Stimulated activated CD4-positive, alpha-beta T cell treated with anti-CD3 and anti-CD28 coated beads, Interleukin-4, amount 100 ng/mL, for 4 hours (primary cell): ENCODE results near the gene TMEM86B.
"Not testable (repeated sequence)": the region's sequence is repeated elsewhere in the genome, so short reads cannot be mapped to it uniquely, and the experiment has no call there.

Source experiments
- DNase-seq, 2 experiments: peaks; one replicate each; pipeline ENCODE4 v3.0.0-alpha.2; 2020

TMEM86B gene

DNA sequence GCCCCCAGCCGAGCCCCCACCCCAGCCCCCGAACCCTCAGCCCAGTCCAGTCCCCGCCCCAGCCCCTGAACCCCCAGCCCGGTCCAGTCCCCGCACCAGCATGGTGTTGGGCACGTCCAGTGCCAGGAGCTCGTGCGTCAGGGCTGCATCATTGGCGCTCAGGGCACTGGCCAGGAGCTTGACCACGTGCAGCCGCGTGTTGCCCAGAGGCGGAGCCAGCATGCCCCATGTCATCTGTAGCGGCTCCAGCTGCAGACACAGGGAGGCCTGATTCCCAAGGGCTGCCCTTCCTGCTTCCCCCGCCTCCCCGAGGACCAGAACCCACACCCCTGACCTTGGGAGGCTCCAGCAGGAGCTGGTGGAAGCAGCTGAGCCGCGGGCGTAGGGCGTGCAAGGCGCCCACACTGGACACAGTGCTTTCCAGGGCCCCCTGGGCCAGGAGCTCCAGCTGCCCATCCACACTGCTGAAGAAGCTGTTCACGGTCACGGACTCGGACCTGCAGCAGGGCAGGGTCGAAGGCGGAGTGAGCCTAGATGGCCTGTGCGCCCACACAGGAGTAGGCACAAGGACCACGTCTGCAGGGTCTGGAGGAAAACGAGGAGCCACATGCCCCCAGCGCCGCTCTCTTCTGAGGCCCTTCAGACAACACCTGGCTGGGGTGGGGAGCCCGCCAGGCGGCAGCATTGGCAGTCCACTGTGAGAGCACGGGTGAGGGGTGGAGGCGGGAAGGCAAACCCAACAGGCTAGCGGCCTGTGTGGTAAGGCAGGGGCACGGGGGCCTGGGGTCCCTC lies 12.8 kb upstream of the TMEM86B start:
- DNase-seq, result no peak

DNA sequence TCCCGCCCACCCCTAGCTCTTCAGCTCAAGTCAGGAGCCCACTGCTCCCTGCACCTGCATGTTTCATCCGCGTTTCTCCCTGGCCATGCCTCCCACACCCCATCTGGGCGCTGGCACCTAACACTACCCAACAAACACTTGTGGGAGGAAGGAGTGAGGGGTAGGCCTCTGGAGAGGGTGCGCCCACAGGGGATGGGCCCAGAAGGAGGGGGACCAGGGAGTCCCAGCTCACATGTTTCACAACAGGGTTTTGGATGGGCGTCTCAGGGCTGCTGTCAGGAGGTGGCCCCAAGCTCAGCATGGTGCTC lies 12.1 kb upstream of the TMEM86B start:
- no peak for DNase-seq

DNA sequence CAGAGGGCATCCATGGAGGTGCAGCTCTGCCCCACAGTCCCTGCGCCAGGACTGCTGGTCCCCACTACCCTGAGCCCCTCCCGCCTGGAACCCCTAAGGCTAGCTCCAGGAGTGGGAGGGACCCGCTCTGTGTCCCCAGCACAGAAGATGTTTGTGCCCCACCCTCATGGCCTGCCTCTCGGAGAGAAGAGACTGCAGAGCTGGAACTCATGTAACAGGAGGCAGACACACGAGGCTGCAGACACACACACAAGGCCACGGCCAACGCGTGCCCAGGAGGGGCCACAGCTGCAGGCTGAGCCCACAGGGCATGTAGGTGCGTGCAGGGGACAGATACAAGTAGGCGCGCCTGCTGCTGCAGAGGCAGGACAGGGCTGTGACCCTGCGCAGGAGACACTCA lies 10.4 kb upstream of the TMEM86B start:
- DNase-seq, result no peak

DNA sequence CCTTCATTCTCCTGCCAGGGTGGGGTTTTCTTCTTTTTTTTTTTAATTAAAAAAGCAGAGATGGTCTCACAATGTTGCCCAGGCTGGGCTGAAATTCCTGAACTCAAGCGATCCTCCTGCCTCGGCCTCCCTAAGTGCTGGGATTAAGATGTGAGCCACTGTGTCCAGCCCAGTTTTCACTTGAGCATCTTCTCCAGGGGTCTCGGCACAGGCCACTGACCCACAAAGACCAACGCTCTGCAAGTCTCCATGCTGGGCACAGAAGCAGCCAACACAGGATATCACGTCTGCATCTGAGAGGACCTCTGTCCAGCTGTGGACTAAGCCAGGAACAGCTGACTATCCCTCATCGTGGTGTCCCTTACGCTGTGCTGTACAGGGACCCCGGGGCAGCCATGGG lies 9.5 kb upstream of the TMEM86B start:
- DNase-seq, result no peak

DNA sequence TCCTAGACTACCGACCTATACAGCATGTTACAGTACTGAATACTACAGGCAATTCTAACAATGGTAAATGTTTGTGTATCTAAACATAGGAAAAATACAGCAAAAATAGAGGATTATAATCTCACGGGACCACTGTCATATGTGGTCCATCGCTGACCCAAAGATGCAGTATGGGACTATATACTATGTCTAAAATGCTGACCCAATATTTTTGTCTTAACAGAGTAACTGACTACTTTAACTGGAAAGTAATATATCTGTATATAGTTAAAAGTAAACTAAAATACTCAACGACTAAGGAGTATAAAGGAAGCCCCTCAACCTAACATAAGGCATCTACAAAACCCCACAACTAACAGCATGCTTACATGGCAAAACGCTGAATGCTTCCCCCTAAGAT lies 4.4 kb upstream of the TMEM86B start:
- DNase-seq, result no peak

DNA sequence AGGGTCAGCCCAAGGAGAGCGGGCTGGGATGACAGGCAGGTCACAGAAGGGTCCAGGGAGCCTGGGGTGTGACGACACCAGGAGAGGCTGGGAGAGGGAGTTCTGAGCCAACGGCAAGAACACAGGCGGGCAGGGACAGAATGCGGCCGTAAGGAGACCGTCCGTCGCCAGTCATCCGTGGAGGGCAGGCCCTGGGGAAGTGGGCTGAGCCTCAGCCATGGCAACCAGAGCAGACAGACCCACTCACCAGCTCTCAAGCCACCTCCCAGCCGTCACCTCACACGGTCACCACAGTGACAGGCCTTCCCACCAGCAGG lies 3.7 kb upstream of the TMEM86B start:
- DNase-seq, result no peak

DNA sequence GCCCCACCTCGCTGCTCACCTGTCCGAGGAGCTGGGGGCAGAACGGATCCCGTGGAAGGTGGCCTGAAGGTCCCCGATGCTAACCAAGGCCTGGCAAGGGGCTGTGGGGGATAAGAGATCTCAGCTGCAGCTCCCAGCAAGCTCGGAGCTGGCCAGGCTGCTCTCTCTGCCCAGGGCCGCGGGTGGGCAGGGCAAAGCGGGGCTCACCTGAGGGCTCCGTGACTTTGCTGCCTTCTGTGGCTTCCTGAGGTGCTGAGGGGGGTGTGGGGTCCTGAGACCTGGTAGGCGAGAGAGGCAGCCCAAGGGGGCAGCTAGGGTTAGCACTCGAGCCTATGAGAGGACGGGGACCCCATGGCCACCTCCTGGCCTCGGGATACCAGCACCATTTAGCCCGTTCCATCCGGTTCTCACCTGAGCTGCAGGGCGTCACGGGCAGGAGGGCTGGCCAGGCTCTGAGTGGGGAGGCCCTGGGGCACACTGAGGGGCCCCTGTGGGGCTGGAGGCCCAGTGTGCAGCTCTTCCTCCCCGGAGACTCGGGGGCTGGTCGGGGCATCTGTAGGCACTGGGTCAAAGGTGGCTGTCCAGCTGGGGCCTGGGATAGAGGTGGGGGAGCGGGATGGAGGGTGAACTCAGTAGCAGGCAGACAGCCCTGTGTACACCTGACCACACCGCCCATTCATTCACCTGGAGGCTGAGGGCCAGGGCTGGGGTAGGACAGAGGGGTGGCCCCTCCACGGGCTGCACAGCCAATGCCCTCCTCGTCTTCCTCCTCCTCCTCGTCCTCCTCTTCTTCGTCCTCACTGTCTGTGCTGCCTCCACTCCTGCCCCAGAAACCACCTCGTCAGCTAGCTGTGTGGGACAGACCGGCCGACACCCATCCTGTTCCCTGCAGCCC lies 3.1 kb upstream of the TMEM86B start:
- no peak for DNase-seq

DNA sequence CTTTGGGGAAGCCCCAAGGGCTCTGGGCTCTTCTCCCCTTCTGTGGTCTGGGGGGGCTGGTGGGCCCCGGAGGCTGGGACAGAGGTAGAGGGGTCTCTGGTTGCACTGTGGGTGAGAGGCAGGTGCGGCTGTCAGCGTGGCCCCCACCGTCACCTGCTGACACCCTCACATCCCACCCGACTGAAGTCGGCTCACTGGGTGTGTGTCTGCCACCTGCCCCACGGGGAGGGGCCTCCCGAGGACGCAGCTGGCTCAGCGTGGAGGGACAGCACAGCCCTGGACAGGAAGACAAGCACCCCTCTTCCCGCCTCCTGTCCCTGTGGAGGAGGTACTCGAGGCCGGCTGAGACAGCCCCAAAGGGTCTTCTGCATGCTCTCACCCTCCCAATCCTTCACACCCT lies 2.2 kb upstream of the TMEM86B start:
- DNase-seq, result no peak

DNA sequence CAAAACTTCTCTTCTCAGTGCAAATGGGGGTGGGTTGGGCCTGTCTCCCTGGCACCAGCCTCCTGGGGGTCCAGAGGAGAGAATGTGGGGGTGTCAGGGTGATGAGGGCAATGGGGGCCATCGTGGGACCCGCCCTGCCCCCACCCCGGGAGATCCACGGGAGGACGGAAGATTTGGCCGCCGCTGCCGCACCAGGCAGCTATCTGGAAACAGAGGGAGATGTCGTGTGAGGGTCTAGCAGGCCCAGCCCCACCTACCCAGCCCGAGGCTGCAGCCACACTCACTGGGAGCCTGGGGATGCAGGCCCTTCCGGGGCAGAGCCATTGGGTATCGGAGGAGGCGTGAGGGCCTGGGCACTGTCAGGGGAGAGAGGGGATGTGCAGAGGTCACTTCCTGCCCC lies 1.8 kb upstream of the TMEM86B start:
- DNase-seq, result no peak

DNA sequence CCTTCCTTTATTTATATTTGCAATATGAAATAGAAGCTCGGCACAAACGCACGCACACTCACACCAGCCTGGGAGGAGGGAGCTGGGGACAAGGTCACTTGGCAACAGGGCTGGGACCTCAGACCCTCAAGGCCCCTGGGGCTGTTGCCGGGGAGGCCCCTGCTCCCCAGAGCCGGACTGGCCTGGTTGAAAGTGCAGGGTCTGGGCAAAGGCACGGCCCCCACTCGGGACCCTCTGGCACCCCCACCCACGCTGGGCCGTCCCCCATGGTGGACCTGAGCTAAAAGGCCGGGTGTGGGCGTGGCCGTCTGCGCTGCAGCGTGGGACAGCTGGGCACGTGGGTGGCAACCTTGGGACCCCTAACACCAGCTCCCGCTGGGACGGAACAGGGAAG lies 1.2 kb upstream of the TMEM86B start:
- no peak for DNase-seq

DNA sequence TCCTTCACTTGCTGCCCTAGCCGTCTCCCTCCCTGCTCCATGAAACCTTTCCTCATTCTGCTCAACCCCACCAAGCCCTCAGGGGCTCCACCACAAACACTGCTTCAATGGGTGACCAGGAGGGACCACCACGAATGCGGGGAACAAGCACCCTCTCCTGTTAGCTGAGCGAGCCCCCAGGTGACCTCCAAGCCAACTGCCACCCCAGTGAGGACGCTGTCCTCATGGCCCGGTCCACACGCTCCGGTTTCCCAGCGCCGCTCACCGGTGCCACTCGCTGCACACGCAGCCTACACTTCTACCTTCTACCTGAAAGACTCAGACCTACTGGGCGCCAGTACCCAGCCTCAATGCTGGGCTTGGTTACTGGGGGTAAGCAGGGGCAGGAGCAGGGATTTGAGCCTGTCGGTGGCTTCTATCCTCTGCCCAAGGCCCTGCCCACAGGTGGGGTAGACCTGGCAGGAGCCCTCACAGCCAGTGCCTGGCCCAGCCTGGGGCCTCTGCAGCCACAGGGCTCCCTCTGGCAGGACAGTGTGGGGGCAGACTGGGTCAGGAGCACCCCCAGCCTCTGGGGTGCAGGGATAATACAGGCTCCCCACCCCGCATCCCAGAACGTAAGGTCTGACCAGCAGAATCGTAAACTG lies 704 bp upstream of the TMEM86B start:
- DNase-seq, result no peak

DNA sequence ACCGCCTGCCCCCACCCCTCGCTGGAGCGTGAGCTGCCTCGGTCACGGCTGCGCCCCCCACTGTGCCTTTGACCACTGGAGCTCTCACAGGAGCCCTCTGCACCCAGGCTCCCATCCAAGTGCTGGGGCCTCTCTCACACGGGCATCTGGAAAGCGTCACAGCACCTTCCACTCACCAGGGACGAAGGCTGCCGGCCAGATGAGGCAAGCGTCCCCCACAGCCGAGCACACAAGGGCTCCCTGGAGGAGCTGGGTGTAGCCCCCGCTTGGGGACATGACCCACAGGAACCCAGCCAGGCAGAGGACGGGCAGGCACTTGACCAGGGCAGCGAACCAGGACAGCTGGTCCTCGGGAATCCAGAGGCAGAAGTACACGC lies 560 bp downstream of the TMEM86B start:
- no peak for DNase-seq

DNA sequence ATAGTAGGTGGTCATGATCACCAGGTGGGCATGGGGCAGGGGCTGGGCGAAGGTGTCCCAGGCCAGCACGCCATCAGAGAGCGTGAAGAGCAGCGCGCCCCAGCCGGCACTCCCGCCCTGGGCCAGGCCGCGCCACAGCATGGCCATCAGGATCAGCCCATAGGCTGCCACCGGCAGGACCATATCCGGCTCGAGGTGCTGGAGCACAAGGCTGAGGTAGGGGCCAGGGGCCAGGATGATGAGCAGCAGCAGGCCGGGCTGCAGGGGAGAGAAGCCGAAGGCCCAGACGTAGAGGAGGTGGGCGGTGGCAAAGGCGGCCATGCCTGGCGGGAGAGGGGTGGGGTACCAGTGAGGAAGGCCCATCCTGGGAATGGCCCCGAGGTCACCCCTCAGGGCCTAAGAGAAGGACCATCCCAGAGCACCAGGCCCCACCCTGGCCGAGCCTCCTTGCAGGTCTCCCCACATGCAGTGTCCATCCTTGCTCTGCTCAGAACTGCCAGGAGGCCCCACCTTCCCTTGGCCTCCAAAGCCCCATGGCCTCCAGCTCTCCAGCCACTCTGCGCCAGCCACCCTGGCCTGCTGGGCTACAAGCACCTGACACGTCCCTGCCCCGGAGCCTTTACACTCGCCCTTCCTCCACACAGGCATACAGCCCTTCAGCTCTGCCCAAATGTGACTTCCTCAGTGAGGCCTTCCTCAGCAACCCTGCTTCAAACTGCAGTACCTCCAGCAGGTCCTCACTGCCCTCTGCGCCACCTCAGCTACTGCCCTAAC lies 1.1 kb downstream of the TMEM86B start:
- DNase-seq, result no peak

DNA sequence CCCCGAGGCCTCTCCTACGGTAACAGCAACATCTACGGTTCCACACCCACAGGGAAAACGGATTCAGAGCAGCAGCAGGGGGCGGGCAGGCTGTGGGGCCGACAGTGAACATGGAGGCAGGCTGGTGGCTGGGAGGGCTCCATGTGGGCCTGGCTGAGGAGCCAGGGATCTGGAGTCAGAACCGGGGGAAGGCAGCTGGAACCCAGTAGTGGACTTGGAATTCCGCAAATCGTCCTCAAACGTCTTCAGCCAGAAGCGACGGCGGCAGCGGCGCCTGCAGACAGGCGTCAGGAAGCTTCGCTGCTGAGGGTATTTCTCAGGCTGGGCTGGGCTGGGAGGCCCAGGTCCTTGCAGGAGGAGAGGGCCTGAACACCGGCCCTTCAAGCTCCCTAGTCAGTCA lies 1.8 kb downstream of the TMEM86B start:
- DNase-seq, result no peak

DNA sequence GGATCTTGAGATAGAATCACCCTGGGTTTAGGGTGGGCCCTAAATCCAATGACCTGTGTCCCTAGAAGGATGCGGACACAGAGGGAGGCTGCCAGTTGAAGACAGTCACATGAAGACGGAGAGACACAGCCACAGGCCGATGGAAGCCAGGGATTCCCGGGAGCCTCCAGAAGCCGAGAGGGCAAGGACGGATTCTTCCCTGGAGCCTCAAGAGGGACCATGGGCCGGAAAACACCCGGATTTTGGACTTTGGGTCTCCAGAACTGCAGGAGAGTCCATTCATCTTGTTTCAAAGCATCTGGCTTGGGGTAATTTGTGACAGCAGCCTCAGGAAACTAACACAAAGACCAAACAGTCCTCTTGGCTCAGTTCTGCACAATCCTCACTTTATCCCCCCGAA lies 2.3 kb downstream of the TMEM86B start:
- no peak for DNase-seq

DNA sequence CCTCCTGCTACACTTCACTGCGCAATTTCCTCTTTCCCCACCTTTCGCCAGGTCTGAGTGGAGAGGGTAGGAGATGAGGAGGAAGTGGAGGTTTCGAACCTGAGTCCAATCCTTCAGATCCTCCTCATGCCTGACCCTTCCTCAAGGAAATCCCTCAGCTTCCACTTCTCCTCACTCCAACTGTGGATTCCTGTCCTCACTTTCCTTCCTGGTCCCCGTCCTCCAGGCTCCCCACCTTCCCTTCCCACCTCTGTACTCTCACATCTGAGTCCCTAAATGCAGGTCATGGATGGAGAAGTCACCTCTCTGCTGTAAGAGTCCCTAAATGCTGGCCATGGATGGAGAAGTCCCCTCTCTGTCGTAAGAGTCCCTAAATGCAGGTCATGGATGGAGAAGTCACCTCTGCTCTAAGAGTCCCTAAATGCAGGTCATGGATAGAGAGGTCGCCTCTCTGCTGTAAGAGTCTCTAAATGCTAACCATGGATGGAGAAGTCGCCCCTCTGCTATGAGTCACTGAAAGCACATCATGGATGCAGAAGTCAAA lies 3.1 kb downstream of the TMEM86B start:
- no peak for DNase-seq

DNA sequence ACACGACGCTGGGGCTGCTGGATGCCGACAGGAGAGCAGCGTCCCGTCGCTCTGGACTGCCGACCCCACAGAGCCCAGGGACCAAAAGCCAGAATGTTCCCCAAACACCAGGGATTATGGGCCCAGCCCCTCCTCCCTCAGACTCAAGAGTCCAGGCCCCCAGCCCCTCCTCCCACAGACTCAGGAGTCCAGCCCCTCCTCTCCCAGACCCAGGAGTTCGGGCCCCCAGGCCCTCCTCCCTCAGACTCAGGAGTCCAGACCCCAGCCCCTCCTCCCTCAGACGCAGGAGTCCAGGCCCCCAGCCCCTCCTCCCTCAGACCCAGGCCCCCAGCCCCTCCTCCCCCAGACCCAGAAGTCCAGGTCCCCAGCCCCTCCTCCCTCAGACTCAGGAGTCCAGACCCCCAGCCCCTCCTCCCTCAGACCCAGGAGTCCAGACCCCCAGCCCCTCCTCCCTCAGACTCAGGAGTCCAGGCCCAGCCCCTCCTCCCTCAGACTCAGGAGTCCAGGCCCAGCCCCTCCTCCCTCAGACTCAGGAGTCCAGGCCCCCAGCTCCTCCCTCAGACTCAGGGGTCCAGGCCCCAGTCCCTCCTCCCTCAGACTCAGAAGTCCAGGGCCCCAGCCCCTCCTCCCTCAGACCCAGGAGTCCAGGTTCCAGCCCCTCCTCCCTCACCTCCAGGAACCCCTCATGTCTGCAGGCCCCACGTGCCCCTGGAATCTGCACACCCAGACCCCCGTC lies 3.7 kb downstream of the TMEM86B start:
- not testable (repeated sequence) for DNase-seq

DNA sequence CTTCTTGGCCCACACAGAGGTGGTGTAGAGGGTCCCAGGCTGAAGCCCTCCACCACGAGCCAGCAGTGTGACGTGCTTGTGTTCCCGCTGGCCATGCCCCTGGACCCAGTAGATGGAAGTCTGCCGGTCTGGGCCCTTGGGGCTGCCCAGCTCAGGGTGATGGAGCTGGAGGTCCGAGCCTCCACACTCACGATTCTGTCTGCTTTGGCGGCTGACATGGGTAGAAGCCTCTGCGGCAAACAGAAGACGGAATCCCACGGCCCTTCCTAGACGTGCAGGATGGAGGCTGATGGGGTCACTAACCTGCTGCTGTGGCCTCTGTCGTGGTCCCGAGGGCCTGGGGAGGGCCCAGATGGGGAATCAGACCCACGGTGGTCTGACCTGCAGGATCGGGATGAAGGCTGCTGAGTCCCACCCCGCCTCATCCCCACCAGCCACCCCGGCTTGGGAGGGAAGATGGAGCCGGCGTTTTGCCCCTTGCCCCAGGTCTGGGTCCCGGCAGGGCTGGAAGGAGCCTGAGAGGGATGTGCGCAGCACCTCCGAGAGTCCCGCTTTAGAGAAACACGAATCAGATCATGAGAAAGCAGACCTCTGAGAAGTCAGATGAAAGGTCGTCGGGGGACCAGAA lies 4.4 kb downstream of the TMEM86B start:
- DNase-seq, result no peak

DNA sequence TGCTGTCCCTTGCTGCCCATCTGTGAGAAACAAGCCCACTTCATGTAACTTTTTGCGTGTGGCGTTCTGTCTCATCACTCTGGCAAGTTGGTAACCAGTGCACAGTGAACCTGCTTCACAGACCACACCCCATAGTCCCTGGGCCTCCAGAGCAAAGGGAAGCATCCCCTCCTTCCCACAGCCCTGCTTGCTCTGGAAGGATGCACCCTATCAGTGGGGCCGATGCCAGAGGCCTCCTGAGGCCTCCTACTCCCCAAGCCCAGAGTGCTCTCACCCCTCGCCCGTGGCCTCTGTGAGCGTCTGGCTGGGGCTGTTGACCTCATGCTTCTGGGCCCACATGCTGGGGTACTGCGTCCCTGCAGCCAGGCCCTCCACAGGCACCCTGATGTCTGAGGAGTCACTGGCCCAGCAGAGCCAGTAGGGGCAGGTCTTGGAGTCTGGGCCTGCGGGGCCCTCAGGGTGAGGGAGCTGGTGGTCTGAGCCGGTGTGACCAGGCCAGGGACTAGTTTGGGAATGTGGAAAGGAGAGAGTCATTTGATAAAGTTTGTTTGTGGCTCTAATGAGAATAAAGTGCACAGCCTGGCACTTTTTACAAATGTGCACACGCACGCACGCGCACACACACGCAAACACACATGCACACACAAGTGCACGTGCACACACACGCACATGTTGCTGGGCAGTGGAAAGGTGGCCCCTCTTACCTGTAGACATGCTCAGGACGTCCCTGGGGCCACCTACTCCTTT lies 5.1 kb downstream of the TMEM86B start:
- DNase-seq, result no peak

DNA sequence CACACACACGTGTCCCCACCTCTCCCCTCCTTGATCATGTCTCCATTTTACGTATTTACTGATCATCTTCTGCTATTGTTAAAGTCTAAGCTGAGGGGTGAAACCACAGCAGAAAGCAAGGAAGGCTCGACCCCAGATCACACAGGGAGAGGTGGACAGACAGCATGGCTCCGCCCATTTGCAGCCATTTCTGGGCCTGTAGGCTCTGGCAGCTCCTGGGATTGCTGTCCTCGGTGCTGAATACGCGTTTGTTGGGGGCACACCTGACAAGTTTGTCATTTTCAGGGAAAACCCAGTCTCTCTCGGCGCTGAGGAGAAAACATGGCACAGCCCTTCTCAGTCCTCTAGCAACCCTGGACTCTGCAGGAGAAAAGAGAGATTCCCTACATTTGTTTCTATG lies 8.0 kb downstream of the TMEM86B start:
- no peak for DNase-seq
